OCI-LY1 (cell line): ENCODE measurements around the gene VMP1.

Experiments
- H2AFZ ChIP-seq: fragments of 200-600 bp; sonication (generic), shearing (Covaris generic); 2 replicates; pipeline ENCODE4 v1.6.0; 2014; ENCODE audit warnings: antibody characterized with exemption, mild to moderate bottlenecking, low read length
- H3F3A ChIP-seq: fragments of 200-600 bp; sonication (generic), shearing (Covaris generic); 2 replicates; pipeline ENCODE4 v1.6.0; 2014; ENCODE audit warnings: mild to moderate bottlenecking, antibody characterized with exemption, low read length, moderate library complexity; ENCODE audit not compliant: insufficient read depth
- H3K27ac ChIP-seq: fragments of 200-600 bp; sonication (generic); 2 replicates; pipeline ENCODE4 v1.5.1; 2014; ENCODE audit warnings: low read length, mixed run types, mild to moderate bottlenecking, low read depth; ENCODE audit not compliant: poor library complexity, severe bottlenecking
- H3K27me3 ChIP-seq: fragments of 200-600 bp; sonication (generic); 2 replicates; pipeline ENCODE4 v1.6.0; 2014; ENCODE audit warnings: antibody characterized with exemption, mild to moderate bottlenecking, low read length, moderate library complexity; ENCODE audit not compliant: insufficient read depth
- H3K36me3 ChIP-seq: fragments of 200-600 bp; sonication (generic); 2 replicates; pipeline ENCODE4 v1.6.1; 2014; ENCODE audit warnings: mild to moderate bottlenecking, antibody characterized with exemption, low read length, moderate library complexity, mixed read lengths; ENCODE audit not compliant: insufficient read depth
- H3K4me1 ChIP-seq: fragments of 200-600 bp; sonication (generic); 2 replicates; pipeline ENCODE4 v1.5.1; 2014; ENCODE audit warnings: mild to moderate bottlenecking, low read length, moderate library complexity; ENCODE audit not compliant: insufficient read depth, severe bottlenecking
- H3K4me2 ChIP-seq: fragments of 200-600 bp; sonication (generic), shearing (Covaris generic); 2 replicates; pipeline ENCODE4 v1.6.1; 2014; ENCODE audit warnings: low read length
- H3K4me3 ChIP-seq: fragments of 200-600 bp; sonication (generic); 2 replicates; pipeline ENCODE4 v1.5.1; 2014; ENCODE audit warnings: low read length, low read depth, mild to moderate bottlenecking, mixed read lengths; ENCODE audit not compliant: poor library complexity, severe bottlenecking
- H3K79me2 ChIP-seq: fragments of 200-600 bp; shearing (Covaris generic); 2 replicates; pipeline ENCODE4 v1.6.1; 2016; ENCODE audit warnings: mixed run types, low read length, mixed read lengths; ENCODE audit not compliant: insufficient read depth
- H3K9ac ChIP-seq: fragments of 200-600 bp; sonication (generic), shearing (Covaris generic); 2 replicates; pipeline ENCODE4 v1.6.1; 2014; ENCODE audit warnings: mild to moderate bottlenecking, low read length, mixed read lengths
- H3K9me2 ChIP-seq: fragments of 200-600 bp; sonication (generic), shearing (Covaris generic); 2 replicates; pipeline ENCODE4 v1.6.1; 2014; ENCODE audit warnings: low read depth, mild to moderate bottlenecking, low read length, mixed read lengths
- H3K9me3 ChIP-seq: fragments of 200-600 bp; shearing (Covaris generic); 2 replicates; pipeline ENCODE4 v1.6.1; 2014; ENCODE audit warnings: low read length, mixed read lengths
- H4K20me1 ChIP-seq: fragments of 200-600 bp; sonication (generic), shearing (Covaris generic); 2 replicates; pipeline ENCODE4 v1.6.0; 2016; ENCODE audit warnings: mild to moderate bottlenecking, low read length; ENCODE audit not compliant: insufficient read depth
- EZH2 ChIP-seq: fragments of 200-600 bp; sonication (generic), shearing (Covaris generic); IDR thresholded peaks from 2 replicates; pipeline ENCODE4 v1.8.0; 2017; ENCODE audit warnings: borderline replicate concordance, mixed run types, mild to moderate bottlenecking, antibody characterized with exemption, low read length, moderate library complexity, mixed read lengths
- TF ChIP-seq, protein P1 (sequence below): fragments of 200-600 bp; sonication (generic), shearing (Covaris generic); IDR thresholded peaks from 2 replicates; pipeline ENCODE4 v1.5.1; 2017; ENCODE audit warnings: mild to moderate bottlenecking, antibody characterized with exemption, low read length, moderate library complexity, mixed read lengths

Gene VMP1

DNA sequence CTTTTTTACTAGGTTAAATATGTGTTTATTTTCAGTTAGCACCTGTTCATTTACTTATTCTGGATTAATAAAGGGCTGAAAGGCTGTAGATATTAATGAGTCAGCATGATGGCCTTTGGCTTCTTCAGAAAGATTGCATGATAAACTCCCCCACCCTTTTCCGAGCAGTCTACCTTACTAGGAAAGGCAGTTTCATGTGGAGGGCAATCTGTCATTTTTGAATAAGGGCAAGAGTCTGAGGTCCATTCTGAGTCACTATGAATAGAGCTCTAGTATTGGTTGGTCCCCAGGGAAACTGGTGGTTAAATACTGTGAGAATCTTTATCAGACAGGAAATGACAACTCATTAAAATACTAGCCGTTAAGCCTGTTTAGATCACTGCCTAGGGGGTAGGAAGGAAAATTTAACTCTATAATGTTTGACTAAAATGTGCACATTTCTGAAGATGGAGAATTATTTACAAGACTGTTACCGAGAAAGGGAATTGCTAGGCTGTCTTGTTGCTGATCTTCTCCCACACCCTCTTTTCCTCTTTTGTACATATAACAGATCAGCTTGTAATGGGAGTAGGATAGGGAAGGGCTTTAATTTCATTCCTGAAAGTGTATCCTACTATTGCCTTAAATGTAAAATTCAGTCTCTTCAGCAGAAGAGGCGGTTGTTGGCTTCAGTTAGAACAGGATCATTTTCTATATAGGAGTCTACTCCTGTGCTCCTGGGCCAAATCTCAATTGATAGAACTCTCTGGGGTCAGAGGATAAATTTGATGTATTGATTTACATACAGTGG, 122.0 kb downstream of the VMP1 start:
- no peaks in the 10 kb centered on the region for H3K27me3 ChIP-seq
- TF ChIP-seq, protein P1, sequence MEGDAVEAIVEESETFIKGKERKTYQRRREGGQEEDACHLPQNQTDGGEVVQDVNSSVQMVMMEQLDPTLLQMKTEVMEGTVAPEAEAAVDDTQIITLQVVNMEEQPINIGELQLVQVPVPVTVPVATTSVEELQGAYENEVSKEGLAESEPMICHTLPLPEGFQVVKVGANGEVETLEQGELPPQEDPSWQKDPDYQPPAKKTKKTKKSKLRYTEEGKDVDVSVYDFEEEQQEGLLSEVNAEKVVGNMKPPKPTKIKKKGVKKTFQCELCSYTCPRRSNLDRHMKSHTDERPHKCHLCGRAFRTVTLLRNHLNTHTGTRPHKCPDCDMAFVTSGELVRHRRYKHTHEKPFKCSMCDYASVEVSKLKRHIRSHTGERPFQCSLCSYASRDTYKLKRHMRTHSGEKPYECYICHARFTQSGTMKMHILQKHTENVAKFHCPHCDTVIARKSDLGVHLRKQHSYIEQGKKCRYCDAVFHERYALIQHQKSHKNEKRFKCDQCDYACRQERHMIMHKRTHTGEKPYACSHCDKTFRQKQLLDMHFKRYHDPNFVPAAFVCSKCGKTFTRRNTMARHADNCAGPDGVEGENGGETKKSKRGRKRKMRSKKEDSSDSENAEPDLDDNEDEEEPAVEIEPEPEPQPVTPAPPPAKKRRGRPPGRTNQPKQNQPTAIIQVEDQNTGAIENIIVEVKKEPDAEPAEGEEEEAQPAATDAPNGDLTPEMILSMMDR = no peak
- no peak for TF ChIP-seq EZH2
- no peaks in the 10 kb centered on the region for H4K20me1 ChIP-seq
- no peaks in the 10 kb centered on the region for H3K36me3 ChIP-seq
- H3F3A ChIP-seq = no peaks in the 10 kb centered on the region
- peak overlapping the region; percentile 78 for H3K27ac ChIP-seq
- H3K9me2 ChIP-seq = no peaks in the 10 kb centered on the region
- H3K4me2 ChIP-seq = peak overlapping the region; percentile 59
- no peak overlapping the region for H2AFZ ChIP-seq
- H3K9me3 ChIP-seq = no peaks in the 10 kb centered on the region
- H3K4me3 ChIP-seq = peak overlapping the region; percentile 9
- H3K4me1 ChIP-seq = peaks cover 64% of the 10 kb centered on the region
- peak overlapping the region; percentile 25; the same call in 1 of the 2 replicates for H3K9ac ChIP-seq
- H3K79me2 ChIP-seq = no peaks in the 10 kb centered on the region

DNA sequence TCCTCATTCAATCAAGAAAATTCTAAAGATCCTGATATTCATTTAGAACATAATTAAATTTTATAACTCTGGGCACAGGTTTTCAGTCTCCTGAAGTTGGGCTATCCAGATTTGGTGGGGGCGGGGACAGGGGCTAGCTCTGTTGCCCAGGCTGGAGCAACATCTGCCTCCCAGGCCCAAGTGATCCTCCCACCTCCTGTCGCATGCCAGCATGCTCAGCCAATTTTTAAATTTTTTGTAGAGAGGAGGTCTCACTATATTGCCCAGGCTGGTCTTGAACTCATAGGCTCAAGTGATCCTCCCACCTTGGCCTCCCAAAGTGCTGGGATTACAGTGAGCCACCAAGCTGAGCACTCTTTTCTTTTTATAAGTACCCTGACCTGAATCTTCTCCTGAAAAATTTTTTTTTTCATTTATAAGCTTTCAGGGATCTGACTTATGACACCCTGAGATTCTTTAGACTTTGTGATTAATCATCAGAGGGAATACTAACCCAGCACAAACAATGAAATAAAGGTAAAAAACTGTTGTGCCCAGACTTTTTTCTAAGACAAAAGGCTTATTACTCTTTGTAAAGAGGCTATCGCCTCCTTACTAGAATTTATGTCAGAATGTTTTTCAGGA, 122.7 kb downstream of the VMP1 start:
- peak overlapping the region; percentile 25; the same call in 1 of the 2 replicates for H3K9ac ChIP-seq

DNA sequence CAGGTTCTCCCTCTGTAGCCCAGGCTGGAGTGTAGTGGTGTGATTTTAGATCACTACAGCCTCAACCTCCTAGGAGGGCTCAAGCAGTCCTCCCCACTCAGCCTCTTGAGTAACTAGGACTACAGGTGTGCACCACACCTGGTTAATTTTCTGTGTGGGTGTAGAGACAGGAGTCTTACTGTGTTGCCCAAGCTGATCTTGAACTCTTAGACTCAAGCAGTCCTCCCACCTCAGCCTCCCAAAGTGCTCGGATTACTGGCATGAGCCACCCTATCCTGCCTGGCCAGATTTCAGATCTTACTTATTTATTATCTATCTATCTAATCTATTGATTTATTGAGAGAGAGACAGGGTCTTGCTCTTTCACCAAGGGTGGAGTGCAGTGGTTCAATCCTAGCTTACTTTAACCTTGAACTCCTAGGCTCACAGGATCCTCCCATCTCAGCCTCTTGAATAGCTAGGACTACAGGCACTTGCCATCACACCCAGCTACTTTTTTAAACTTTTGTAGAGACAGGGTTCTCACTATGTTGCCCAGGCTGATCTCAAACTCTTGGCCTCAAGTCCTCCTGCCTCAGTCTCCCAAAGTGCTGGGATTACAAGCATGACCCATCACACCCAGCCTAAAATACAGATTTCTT, 123.5 kb downstream of the VMP1 start:
- Histone ChIP-seq H3K9me2 (no peaks in the 10 kb centered on the region), H3K4me2 (no peak overlapping the region), H3K27me3 (no peaks in the 10 kb centered on the region), H2AFZ (no peak overlapping the region), H3K9me3 (no peaks in the 10 kb centered on the region), H3F3A (no peaks in the 10 kb centered on the region), H3K27ac (peak overlapping the region; percentile 78), H4K20me1 (no peaks in the 10 kb centered on the region), H3K9ac (no peak overlapping the region), H3K79me2 (no peaks in the 10 kb centered on the region), H3K36me3 (no peaks in the 10 kb centered on the region), H3K4me3 (no peak overlapping the region), H3K4me1 (peaks cover 57% of the 10 kb centered on the region)
- no peak for TF ChIP-seq EZH2
- TF ChIP-seq, protein P1 = no peak

More for the DNA sequence above, 122.7 kb downstream of the VMP1 start:
- peaks cover 64% of the 10 kb centered on the region for H3K4me1 ChIP-seq
- no peak overlapping the region for H2AFZ ChIP-seq
- H3F3A ChIP-seq = no peaks in the 10 kb centered on the region
- TF ChIP-seq, protein P1 = no peak
- TF ChIP-seq EZH2 = no peak
- no peaks in the 10 kb centered on the region for H3K27me3 ChIP-seq
- no peaks in the 10 kb centered on the region for H4K20me1 ChIP-seq
- H3K4me2 ChIP-seq = peak overlapping the region; percentile 59
- H3K9me2 ChIP-seq = no peaks in the 10 kb centered on the region
- no peaks in the 10 kb centered on the region for H3K9me3 ChIP-seq
- peak overlapping the region; percentile 78 for H3K27ac ChIP-seq
- no peaks in the 10 kb centered on the region for H3K36me3 ChIP-seq
- no peak overlapping the region for H3K4me3 ChIP-seq
- no peaks in the 10 kb centered on the region for H3K79me2 ChIP-seq
